ENCODE results near the gene PHOSPHO2.

DNA sequence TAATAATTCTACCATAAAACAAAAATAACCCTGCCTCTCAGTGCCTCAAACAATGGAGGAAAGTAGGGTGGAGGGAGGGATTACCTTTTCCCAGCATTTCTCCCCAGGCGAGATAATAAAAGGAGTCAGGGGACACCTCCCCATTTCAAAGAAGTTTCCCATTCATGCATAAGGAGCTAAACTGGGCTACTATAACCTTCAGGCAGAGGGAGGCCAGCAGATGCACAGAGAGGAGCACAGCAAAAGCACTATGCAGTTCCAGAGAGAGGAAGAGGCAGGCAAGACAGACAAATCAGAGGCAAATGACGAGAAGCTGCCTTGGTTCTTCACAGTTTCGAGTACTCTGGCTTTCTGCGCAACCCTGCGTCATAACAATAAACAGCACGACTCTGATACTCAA is 17.4 kb upstream of the PHOSPHO2 start:
- TF ChIP-seq, protein P1, sequence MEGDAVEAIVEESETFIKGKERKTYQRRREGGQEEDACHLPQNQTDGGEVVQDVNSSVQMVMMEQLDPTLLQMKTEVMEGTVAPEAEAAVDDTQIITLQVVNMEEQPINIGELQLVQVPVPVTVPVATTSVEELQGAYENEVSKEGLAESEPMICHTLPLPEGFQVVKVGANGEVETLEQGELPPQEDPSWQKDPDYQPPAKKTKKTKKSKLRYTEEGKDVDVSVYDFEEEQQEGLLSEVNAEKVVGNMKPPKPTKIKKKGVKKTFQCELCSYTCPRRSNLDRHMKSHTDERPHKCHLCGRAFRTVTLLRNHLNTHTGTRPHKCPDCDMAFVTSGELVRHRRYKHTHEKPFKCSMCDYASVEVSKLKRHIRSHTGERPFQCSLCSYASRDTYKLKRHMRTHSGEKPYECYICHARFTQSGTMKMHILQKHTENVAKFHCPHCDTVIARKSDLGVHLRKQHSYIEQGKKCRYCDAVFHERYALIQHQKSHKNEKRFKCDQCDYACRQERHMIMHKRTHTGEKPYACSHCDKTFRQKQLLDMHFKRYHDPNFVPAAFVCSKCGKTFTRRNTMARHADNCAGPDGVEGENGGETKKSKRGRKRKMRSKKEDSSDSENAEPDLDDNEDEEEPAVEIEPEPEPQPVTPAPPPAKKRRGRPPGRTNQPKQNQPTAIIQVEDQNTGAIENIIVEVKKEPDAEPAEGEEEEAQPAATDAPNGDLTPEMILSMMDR (conservative IDR thresholded peaks at IDR 0.05; ENCODE audit: low read depth in 2 of 2), result no peak
- TF ChIP-seq JUNB (IDR thresholded peaks at IDR 0.05; ENCODE audit: unreplicated experiment) (no peak), EZH2 (IDR thresholded peaks at IDR 0.05; ENCODE audit: low read depth, unreplicated experiment) (no peak), POLR2AphosphoS5 (IDR thresholded peaks at IDR 0.05; ENCODE audit: low read depth) (no peak), EZH2phosphoT487 (IDR thresholded peaks at IDR 0.05; ENCODE audit: unreplicated experiment) (no peak), ZNF114 (CRISPR knock-in tag; IDR thresholded peaks at IDR 0.05) (no peak), CREB1 (CRISPR knock-in tag; IDR thresholded peaks at IDR 0.05; ENCODE audit: low read depth) (no peak), STAT1 (IDR thresholded peaks at IDR 0.05; ENCODE audit: unreplicated experiment) (no peak), NANOG (IDR thresholded peaks at IDR 0.05; ENCODE audit: borderline replicate concordance) (no peak), ZNF331 (CRISPR knock-in tag; IDR thresholded peaks at IDR 0.05; ENCODE audit: low read depth) (no peak)
- TF ChIP-seq, protein P2, sequence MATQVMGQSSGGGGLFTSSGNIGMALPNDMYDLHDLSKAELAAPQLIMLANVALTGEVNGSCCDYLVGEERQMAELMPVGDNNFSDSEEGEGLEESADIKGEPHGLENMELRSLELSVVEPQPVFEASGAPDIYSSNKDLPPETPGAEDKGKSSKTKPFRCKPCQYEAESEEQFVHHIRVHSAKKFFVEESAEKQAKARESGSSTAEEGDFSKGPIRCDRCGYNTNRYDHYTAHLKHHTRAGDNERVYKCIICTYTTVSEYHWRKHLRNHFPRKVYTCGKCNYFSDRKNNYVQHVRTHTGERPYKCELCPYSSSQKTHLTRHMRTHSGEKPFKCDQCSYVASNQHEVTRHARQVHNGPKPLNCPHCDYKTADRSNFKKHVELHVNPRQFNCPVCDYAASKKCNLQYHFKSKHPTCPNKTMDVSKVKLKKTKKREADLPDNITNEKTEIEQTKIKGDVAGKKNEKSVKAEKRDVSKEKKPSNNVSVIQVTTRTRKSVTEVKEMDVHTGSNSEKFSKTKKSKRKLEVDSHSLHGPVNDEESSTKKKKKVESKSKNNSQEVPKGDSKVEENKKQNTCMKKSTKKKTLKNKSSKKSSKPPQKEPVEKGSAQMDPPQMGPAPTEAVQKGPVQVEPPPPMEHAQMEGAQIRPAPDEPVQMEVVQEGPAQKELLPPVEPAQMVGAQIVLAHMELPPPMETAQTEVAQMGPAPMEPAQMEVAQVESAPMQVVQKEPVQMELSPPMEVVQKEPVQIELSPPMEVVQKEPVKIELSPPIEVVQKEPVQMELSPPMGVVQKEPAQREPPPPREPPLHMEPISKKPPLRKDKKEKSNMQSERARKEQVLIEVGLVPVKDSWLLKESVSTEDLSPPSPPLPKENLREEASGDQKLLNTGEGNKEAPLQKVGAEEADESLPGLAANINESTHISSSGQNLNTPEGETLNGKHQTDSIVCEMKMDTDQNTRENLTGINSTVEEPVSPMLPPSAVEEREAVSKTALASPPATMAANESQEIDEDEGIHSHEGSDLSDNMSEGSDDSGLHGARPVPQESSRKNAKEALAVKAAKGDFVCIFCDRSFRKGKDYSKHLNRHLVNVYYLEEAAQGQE (IDR thresholded peaks at IDR 0.05; ENCODE audit: unreplicated experiment), result no peak
- TF ChIP-seq, protein P3, sequence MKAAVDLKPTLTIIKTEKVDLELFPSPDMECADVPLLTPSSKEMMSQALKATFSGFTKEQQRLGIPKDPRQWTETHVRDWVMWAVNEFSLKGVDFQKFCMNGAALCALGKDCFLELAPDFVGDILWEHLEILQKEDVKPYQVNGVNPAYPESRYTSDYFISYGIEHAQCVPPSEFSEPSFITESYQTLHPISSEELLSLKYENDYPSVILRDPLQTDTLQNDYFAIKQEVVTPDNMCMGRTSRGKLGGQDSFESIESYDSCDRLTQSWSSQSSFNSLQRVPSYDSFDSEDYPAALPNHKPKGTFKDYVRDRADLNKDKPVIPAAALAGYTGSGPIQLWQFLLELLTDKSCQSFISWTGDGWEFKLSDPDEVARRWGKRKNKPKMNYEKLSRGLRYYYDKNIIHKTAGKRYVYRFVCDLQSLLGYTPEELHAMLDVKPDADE (IDR thresholded peaks at IDR 0.05), result no peak
- TF ChIP-seq, protein P4, sequence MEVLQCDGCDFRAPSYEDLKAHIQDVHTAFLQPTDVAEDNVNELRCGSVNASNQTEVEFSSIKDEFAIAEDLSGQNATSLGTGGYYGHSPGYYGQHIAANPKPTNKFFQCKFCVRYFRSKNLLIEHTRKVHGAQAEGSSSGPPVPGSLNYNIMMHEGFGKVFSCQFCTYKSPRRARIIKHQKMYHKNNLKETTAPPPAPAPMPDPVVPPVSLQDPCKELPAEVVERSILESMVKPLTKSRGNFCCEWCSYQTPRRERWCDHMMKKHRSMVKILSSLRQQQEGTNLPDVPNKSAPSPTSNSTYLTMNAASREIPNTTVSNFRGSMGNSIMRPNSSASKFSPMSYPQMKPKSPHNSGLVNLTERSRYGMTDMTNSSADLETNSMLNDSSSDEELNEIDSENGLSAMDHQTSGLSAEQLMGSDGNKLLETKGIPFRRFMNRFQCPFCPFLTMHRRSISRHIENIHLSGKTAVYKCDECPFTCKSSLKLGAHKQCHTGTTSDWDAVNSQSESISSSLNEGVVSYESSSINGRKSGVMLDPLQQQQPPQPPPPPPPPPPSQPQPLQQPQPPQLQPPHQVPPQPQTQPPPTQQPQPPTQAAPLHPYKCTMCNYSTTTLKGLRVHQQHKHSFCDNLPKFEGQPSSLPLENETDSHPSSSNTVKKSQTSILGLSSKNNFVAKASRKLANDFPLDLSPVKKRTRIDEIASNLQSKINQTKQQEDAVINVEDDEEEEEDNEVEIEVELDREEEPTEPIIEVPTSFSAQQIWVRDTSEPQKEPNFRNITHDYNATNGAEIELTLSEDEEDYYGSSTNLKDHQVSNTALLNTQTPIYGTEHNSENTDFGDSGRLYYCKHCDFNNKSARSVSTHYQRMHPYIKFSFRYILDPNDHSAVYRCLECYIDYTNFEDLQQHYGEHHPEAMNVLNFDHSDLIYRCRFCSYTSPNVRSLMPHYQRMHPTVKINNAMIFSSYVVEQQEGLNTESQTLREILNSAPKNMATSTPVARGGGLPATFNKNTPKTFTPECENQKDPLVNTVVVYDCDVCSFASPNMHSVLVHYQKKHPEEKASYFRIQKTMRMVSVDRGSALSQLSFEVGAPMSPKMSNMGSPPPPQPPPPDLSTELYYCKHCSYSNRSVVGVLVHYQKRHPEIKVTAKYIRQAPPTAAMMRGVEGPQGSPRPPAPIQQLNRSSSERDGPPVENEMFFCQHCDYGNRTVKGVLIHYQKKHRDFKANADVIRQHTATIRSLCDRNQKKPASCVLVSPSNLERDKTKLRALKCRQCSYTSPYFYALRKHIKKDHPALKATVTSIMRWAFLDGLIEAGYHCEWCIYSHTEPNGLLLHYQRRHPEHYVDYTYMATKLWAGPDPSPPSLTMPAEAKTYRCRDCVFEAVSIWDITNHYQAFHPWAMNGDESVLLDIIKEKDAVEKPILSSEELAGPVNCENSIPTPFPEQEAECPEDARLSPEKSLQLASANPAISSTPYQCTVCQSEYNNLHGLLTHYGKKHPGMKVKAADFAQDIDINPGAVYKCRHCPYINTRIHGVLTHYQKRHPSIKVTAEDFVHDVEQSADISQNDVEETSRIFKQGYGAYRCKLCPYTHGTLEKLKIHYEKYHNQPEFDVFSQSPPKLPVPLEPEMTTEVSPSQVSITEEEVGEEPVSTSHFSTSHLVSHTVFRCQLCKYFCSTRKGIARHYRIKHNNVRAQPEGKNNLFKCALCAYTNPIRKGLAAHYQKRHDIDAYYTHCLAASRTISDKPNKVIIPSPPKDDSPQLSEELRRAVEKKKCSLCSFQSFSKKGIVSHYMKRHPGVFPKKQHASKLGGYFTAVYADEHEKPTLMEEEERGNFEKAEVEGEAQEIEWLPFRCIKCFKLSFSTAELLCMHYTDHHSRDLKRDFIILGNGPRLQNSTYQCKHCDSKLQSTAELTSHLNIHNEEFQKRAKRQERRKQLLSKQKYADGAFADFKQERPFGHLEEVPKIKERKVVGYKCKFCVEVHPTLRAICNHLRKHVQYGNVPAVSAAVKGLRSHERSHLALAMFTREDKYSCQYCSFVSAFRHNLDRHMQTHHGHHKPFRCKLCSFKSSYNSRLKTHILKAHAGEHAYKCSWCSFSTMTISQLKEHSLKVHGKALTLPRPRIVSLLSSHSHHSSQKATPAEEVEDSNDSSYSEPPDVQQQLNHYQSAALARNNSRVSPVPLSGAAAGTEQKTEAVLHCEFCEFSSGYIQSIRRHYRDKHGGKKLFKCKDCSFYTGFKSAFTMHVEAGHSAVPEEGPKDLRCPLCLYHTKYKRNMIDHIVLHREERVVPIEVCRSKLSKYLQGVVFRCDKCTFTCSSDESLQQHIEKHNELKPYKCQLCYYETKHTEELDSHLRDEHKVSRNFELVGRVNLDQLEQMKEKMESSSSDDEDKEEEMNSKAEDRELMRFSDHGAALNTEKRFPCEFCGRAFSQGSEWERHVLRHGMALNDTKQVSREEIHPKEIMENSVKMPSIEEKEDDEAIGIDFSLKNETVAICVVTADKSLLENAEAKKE (CRISPR knock-in tag; IDR thresholded peaks at IDR 0.05), result no peak
